HG03558 (cell line): Measurements from ENCODE around the gene NNAT.
"Not testable (repeated sequence)": the region's sequence is repeated elsewhere in the genome, so short reads cannot be mapped to it uniquely, and the experiment has no call there.

Source experiments
- ATAC-seq: cut with Tn5 transposase; IDR thresholded peaks from one replicate; pipeline ENCODE4 v1.9.1; 2021; ENCODE audit warnings: moderate number of reproducible peaks; ENCODE audit not compliant: unreplicated experiment; ENCODE audit errors: extremely low read depth

Gene NNAT

DNA sequence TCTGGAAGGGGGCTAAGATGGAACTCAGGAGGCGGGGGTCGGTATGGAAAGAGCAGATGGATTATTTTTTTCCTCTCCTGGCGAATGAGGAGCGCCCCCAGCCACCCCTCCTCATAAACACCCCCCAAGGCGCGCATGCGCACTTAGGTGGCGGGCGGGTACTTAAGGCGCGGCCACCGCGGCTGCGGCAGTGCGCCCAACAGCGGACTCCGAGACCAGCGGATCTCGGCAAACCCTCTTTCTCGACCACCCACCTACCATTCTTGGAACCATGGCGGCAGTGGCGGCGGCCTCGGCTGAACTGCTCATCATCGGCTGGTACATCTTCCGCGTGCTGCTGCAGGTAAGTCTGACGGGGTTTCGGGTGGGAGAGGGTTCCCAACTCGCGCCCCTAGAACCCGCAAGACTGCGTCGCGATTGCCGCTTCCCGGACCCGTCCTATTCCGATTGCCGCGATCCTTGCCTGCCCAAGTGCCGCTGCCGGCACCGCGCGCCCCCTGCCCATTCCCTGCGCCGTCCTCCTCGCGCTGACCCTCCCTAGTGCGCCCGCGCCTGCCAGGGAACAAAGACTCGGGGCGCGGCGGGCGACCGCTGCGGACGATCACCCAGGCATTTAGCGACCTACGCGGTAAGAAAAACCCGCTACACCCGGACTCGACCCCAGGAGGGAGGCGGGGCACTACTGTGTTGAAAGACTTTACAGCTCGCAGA lies at the start of gene NNAT:
NNAT (plus strand) TSS at position 190 of the 711 bp plus-strand sequence; CDS start at position 272, 82 bp downstream.
- ATAC-seq, result no peak

DNA sequence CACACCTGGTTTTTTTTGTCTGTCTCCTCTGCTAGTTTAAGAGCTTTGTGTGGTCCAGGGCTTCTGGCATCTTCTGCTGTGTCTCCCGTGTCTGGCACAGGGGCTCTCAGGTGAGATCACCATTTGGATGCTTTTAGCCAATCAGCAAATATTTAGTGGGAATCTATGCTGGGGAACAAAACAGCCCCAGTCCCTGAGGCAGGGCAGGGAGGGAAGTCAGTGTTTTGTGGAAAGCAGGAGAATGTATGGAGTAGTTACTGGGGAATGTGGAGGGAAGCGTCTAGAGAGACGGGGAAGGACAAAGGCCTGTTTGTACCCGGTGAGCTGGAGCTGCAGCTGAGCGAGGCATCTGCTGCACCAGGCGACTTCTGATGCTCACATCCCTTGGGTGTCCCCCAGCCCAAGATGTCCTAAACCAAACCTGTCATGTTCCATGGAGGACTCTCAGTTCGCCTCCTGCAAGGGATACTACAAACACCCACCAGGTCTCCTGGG lies 49.3 kb upstream of the NNAT start:
- ATAC-seq, result no peak

DNA sequence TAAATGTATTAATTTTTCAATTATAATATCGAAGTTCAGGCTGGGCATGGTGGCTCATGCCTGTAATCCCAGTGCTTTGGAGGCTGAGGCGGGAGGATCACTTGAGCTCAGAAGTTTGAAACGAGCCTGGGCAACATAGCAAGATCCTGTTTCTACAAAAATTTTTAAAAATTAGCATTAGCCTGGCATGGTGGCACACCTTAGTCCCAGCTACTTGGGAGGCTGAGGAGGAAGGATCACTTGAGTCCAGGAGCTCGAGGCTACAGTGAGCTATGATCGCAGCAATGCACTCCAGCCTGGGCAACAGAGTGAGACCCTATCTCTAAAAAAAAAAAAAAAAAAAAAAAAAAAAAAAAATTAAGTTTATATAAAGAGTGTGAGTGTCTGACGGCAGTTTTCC lies 48.6 kb upstream of the NNAT start:
- not testable (repeated sequence) for ATAC-seq

- ATAC-seq, result no peak
These were observed 47.6 kb upstream of the NNAT start for GRCh38 chr20:37473249-37474000.

DNA sequence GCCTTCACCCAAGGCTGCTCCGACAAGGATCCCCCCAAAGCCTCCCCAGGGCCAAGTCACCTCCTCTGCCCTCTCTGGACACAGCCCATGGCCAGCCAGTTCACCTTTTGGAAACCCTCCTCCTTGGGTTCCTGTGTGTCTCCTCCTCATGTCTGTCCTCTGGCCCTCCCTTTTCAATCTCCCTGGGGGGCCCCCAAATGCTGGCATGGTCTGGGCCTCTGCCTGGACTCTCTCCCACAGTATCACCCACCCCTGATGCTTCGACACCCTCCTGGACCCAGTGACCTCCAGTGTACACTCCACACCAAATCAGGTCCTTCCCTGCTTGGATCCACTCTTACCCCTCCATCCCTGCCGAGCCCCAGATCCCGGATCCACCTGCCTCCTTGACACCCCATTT lies 46.7 kb upstream of the NNAT start:
- ATAC-seq, result no peak

DNA sequence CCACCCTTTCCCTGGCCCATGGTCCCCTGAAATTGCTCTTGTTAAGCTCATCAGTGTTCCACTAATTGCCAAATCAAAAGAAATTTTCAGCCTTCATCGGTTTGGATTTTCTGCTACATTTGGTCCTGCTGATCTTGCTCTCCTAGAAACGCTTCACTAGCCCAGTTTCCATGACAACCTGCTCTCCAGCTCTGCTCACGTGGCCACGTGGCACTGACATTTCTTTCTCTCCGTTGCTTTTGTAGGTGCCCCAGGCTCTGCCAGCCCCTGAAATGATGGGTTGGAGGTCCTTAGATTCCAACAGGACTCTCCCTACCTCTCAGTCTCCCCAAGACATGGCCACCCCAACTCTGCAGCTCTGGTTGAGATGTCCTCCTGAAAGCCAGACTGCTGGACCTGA lies 45.8 kb upstream of the NNAT start:
- ATAC-seq, result no peak

DNA sequence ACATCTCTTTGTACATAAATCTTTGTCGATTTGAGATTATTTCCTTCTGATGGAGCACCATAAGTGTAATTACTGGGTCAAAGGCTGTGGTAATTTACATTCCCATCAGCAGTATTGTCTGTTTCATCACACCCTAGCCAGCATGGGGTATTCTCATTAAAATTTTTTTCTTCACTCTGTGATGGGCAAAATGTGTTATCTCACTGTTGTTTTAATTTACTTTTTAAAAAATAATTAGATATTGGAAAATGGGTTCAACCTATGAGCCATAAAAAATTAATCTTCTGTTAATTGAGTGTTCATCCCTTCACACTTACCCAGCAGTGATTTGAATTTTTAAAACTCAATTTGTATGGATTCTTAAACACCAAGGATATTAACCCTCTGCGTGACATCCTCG lies 44.0 kb upstream of the NNAT start:
- ATAC-seq, result no peak

- ATAC-seq, result no peak
These were observed 41.8 kb upstream of the NNAT start for GRCh38 chr20:37479266-37479665.

DNA sequence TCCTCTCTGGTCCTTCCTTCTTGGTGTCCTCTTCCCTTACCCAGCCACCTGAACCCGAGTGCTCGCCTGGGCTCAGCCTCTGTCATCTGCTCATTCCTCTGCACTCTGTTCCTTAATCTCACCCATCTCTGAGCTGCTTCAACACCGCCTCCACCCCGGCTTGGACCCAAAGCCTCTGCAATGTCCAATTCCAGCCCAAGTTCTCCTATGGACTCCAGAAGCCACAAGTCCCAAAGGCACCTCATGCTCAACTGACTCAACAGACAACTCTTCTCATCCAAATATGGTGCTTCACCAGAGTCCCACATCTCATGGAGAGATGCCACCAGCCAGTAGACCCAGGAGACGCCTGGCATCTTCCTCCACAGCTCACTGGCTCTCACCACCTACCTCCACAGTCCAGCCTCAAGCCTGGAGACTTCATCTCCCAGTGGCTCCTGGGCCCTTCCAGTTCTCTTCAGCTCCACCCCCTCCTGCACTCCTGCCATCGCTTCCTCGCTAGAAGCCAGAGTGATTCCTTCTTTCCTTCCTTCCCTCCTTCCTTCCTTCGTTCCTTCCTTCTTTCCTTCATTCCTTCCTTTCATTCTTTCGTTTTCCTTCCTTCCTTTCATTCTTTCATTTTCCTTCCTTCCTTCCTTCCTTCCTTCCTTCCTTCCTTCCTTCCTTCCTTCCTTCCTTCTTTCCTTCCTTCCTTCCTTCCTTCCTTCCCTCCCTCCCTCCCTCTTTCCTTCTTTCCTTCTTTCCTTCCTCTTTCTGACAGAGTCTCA lies 40.9 kb upstream of the NNAT start:
- ATAC-seq, result no peak

GRCh38 chr20:37480919-37481318 lies 40.1 kb upstream of the NNAT start:
- no peak for ATAC-seq

GRCh38 chr20:37481610-37482009 lies 39.4 kb upstream of the NNAT start:
- no peak for ATAC-seq

- ATAC-seq, result no peak
These were observed 36.7 kb upstream of the NNAT start for GRCh38 chr20:37484331-37484730.

GRCh38 chr20:37486209-37486608 lies 34.8 kb upstream of the NNAT start:
- not testable (repeated sequence) for ATAC-seq

DNA sequence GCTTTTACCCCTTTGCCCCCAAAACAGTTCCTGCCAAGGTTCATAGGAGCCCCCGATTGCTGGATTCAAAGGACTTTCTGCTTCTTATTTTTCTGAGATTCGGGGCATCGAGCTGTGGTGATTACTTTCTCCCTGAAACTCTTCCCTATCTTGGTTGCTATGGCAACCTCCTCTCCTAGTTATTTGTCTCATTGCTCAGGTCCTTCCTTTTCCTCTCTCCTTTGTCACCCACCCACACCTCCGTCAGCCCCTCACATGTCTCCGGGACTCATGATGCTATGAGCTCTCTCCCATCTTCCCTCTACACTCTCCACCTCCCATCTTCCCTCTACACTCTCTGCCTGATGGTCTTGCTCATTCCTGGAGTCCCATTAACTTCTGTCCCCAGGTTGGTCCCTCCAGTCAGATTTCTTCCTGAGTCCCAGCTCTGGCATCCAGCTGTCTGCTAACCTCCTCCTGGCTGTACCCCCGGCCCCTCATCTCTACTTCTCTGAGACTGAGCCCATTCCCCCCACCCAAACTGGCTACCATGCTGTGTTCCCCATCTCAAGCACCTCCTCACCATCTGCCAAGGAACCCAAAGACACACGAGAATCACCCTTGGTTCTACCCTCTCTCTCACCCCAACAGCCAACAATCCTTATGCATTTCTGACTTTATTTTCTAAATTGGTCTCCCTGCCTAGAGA lies 30.2 kb upstream of the NNAT start:
- no peak for ATAC-seq

DNA sequence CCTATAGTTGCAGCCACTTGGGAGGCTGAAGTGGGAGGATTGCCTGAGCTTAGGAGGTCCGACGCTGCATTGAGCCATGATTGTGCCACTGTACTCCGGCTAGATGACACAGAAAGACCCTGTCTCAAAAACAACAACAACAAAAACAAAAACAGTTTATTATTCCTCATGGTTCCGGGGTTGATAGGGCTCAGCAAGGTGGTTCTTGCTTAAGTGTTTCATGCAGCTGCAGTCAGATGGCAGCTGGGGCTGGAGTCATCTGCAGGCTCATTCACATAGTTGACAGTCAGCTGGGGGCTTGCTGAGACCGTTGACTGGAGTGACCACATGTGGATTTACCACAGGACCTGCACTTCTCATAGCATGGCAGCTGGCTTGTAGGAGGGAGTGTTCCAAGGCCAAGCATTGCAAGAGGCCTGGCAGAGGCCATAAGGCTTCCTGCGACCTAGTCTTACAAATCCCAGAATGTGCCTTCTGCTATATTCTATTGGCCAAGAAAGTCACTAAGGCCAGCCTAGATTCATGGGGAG lies 28.9 kb upstream of the NNAT start:
- no peak for ATAC-seq

DNA sequence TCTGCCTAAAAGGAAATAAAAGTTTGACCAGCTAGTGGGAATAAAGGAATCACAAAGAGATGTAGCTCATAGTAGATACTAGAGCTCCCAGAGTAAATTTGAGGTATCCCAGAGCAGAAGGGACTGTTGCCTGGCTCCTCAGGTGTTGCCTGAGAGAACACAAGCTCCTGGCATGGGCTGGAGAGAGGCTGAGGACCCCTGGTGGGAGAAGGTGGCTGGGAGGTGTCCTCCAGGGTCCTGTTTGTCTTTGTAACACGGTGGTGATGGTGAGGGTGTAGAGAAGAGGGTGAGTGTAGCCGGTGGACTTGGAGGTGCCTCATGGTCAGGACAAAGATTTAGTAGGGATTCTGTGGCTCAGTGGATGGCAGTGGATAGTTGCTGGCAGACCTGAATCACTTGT lies 28.1 kb upstream of the NNAT start:
- ATAC-seq, result no peak

DNA sequence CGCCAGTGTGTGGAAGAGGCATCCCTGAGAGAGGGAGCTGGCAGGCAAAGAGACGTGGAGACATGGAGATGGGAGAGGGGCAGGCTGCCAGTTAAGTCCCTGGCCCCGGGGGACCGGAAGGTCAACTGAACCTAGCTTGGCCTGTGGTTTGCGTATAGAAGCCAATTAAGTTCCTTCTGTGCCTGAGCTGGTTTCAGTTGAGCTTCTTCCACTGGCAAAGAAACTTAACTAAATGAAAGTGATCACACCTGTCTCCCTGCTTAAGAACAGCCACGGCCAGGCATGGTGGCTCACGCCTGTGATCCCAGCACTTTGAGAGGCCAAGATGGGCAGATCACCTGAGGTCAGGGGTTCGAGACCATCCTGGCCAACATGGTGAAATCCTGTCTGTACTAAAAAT lies 26.7 kb upstream of the NNAT start:
- no peak for ATAC-seq

DNA sequence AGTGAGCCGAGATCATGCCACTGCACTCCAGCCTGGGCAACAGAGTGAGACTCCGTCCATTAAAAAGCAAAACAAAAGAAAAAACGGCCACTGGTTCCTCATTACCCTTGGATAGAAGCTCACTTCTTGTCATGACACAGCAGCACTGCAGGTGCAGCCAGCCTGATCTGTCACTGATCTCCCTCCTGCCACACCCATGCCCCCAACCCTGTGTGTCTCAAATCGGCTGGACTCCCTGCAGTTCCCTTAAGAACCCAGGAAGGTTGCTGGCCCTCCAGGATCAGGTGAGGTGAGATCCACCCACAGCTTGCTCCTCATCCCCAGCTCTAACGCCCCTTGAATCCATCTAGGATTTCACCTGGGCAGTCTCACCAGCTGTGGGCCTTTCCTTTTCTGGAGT lies 26.3 kb upstream of the NNAT start:
- no peak for ATAC-seq

GRCh38 chr20:37498066-37498665 lies 22.9 kb upstream of the NNAT start:
- ATAC-seq, result no peak

DNA sequence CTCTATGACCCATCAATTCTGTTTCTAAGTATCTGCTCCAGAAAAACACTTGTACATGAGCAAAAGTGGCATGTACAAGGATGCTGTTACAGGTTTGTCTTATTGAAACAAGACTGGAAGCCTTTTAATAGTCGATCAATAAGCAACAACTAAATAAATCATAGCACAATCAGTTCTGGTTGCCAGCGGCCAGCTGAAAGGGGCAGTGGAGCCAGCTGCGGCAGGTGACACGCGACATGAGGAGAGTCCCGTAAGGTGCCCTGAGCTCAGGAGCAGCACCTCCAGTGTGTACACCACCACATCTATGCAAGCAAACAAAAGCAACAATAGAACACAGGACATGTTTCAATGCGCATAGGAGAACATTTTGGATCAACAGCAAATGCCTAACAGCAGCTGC lies 20.7 kb upstream of the NNAT start:
- ATAC-seq, result no peak
